Thyroid gland (tissue), 4 donors: ENCODE measurements around the gene TSPAN4.

Source experiments
- POLR2A ChIP-seq, 2 donors: fragments of 450-650 bp; IDR thresholded peaks; one replicate each; pipeline ENCODE4 v1.6.1; 2017; ENCODE audit warnings: antibody characterized with exemption in 2 of 2, mild to moderate bottlenecking in 2 of 2, moderate library complexity in 1 of 2
- TF ChIP-seq, protein P1 (sequence below), 6 experiments: fragments of 200-600 bp in 3 of 6; fragments of 450-650 bp in 3 of 6; sonication (generic) in 3 of 6; IDR thresholded peaks; one replicate each; pipeline ENCODE4 v1.5.1; 2016 to 2019; ENCODE audit warnings: antibody characterized with exemption in 6 of 6, mild to moderate bottlenecking in 2 of 6, inconsistent platforms in 1 of 6, moderate library complexity in 1 of 6

DNA sequence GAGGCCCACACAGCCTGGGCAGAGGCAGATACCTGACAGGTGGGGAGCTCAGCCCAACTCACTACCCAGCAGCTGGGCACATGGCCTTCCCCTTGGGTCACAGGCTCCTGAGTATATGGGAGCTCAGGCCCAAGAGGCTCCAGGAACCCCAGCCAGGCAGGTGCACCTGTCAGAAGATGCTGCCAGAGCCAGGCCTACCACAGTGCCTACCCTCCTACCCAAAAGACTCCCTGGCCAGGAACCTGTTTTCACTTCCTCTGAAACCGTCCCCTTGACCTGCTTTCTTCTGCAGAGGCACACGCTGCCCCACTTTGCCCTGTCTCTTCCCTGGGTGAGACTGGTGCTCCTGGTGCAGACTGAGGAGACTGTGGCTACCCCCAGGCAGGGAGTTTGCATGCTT is 65.0 kb downstream of the TSPAN4 start:
- TF ChIP-seq, protein P1, sequence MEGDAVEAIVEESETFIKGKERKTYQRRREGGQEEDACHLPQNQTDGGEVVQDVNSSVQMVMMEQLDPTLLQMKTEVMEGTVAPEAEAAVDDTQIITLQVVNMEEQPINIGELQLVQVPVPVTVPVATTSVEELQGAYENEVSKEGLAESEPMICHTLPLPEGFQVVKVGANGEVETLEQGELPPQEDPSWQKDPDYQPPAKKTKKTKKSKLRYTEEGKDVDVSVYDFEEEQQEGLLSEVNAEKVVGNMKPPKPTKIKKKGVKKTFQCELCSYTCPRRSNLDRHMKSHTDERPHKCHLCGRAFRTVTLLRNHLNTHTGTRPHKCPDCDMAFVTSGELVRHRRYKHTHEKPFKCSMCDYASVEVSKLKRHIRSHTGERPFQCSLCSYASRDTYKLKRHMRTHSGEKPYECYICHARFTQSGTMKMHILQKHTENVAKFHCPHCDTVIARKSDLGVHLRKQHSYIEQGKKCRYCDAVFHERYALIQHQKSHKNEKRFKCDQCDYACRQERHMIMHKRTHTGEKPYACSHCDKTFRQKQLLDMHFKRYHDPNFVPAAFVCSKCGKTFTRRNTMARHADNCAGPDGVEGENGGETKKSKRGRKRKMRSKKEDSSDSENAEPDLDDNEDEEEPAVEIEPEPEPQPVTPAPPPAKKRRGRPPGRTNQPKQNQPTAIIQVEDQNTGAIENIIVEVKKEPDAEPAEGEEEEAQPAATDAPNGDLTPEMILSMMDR (IDR thresholded peaks at IDR 0.05) = no peak
- no peak for TF ChIP-seq POLR2A (IDR thresholded peaks at IDR 0.05)
